Neural crest cell (in vitro differentiated cells): ENCODE measurements around the gene WFS1. TPM values are rescaled to one million over a fixed set of nuclear protein-coding genes. Genes with fewer than 3 reads are reported as not detected.

Source experiments
- DNase-seq: peaks from one replicate; pipeline ENCODE4 v3.0.0; 2021; ENCODE audit warnings: low read depth, mixed read lengths, low spot score
- H3K27ac Mint-ChIP-seq: one replicate; pipeline ENCODE4 v1.8.0; 2021; ENCODE audit warnings: mild to moderate bottlenecking, mixed read lengths; ENCODE audit not compliant: unreplicated experiment
- H3K27me3 Mint-ChIP-seq: 2 replicates; pipeline ENCODE4 v1.8.0; 2021; ENCODE audit warnings: low read depth, mild to moderate bottlenecking, mixed read lengths
- H3K36me3 Mint-ChIP-seq: 2 replicates; pipeline ENCODE4 v1.8.0; 2021; ENCODE audit warnings: low read depth, mild to moderate bottlenecking, mixed read lengths
- H3K4me1 Mint-ChIP-seq: 2 replicates; pipeline ENCODE4 v1.8.0; 2021; ENCODE audit warnings: mixed read lengths
- H3K4me3 Mint-ChIP-seq: one replicate; pipeline ENCODE4 v1.8.0; 2021; ENCODE audit warnings: mild to moderate bottlenecking, mixed read lengths
- H3K9me3 Mint-ChIP-seq: 2 replicates; pipeline ENCODE4 v1.8.0; 2021; ENCODE audit warnings: mixed read lengths
- CTCF ChIP-seq: fragments of 200-600 bp; sonication (generic); conservative IDR thresholded peaks from 2 replicates; pipeline ENCODE4 v1.5.0; 2021; ENCODE audit warnings: antibody characterized with exemption, mild to moderate bottlenecking
- total RNA-seq: library from RNA; stranded (reverse); gene quantifications from 2 replicates; pipeline ENCODE4 v1.2.1, GENCODE V29; 2021

The WFS1 gene
- total RNA-seq, 1 donor from 2014 or later = 24.8 TPM

- peaks cover 7% of the 10 kb centered on the region for H3K36me3 Mint-ChIP-seq
- no peak for TF ChIP-seq CTCF
- H3K4me1 Mint-ChIP-seq = peaks cover 24% of the 10 kb centered on the region
- H3K9me3 Mint-ChIP-seq = peaks cover 5% of the 10 kb centered on the region
- peaks cover 16% of the 10 kb centered on the region for H3K27me3 Mint-ChIP-seq
- no peak for DNase-seq
- H3K4me3 Mint-ChIP-seq = peak overlapping the region; percentile 8
- peak overlapping the region; percentile 4 for H3K27ac Mint-ChIP-seq
Observed at GRCh38 chr4:6306299-6306698, 36.6 kb downstream of the WFS1 start.

GRCh38 chr4:6307230-6307629, 37.6 kb downstream of the WFS1 start:
- H3K36me3 Mint-ChIP-seq = peaks cover 3% of the 10 kb centered on the region
- H3K27ac Mint-ChIP-seq = no peak overlapping the region
- DNase-seq = no peak
- peaks cover 5% of the 10 kb centered on the region for H3K9me3 Mint-ChIP-seq
- H3K4me1 Mint-ChIP-seq = peaks cover 24% of the 10 kb centered on the region
- peaks cover 16% of the 10 kb centered on the region for H3K27me3 Mint-ChIP-seq
- no peak for TF ChIP-seq CTCF
- H3K4me3 Mint-ChIP-seq = no peak overlapping the region

GRCh38 chr4:6307891-6308290, 38.2 kb downstream of the WFS1 start:
- peaks cover 24% of the 10 kb centered on the region for H3K4me1 Mint-ChIP-seq
- H3K9me3 Mint-ChIP-seq = peaks cover 5% of the 10 kb centered on the region
- peaks cover 16% of the 10 kb centered on the region for H3K27me3 Mint-ChIP-seq
- no peak overlapping the region for H3K4me3 Mint-ChIP-seq
- no peak for TF ChIP-seq CTCF
- no peaks in the 10 kb centered on the region for H3K36me3 Mint-ChIP-seq
- peak overlapping the region; percentile 81 for H3K27ac Mint-ChIP-seq
- no peak for DNase-seq

- DNase-seq = peak; percentile 18
Observed at GRCh38 chr4:6308899-6309643, 39.4 kb downstream of the WFS1 start.

DNA sequence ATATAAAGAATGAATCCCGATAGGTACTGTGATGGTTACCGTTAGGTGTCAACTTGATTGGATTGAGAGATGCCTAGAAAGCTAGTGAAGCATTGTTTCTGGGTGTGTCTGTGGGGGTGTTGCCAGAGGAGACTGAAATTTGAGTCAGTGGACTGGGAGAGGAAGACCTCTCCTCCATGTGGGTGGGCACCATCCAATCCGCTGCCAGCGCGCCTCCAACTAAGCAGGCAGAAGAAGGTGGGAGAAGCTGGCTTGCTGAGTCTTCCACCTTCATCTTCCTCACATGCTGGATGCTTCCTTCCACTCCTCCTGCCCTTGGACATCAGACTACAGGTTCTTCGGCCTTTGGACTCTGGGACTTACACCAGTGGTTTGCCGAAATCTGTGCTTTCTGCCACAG, 40.1 kb downstream of the WFS1 start:
- Mint-ChIP-seq H3K27me3 (peaks cover 19% of the 10 kb centered on the region), H3K4me3 (peak overlapping the region; percentile 66)
- DNase-seq = no peak

More at GRCh38 chr4:6308899-6309643, 39.4 kb downstream of the WFS1 start:
- Mint-ChIP-seq H3K27ac (no peak overlapping the region), H3K27me3 (peaks cover 19% of the 10 kb centered on the region), H3K4me3 (peak overlapping the region; percentile 79), H3K4me1 (peaks cover 24% of the 10 kb centered on the region), H3K36me3 (no peaks in the 10 kb centered on the region), H3K9me3 (peaks cover 5% of the 10 kb centered on the region)
- peak; percentile 35 for TF ChIP-seq CTCF

More for the DNA sequence above, 40.1 kb downstream of the WFS1 start:
- no peaks in the 10 kb centered on the region for H3K36me3 Mint-ChIP-seq
- no peak overlapping the region for H3K27ac Mint-ChIP-seq
- H3K4me1 Mint-ChIP-seq = peaks cover 24% of the 10 kb centered on the region
- peaks cover 5% of the 10 kb centered on the region for H3K9me3 Mint-ChIP-seq
- TF ChIP-seq CTCF = no peak
